ENCODE results near the gene EN1.

EN1 gene

DNA sequence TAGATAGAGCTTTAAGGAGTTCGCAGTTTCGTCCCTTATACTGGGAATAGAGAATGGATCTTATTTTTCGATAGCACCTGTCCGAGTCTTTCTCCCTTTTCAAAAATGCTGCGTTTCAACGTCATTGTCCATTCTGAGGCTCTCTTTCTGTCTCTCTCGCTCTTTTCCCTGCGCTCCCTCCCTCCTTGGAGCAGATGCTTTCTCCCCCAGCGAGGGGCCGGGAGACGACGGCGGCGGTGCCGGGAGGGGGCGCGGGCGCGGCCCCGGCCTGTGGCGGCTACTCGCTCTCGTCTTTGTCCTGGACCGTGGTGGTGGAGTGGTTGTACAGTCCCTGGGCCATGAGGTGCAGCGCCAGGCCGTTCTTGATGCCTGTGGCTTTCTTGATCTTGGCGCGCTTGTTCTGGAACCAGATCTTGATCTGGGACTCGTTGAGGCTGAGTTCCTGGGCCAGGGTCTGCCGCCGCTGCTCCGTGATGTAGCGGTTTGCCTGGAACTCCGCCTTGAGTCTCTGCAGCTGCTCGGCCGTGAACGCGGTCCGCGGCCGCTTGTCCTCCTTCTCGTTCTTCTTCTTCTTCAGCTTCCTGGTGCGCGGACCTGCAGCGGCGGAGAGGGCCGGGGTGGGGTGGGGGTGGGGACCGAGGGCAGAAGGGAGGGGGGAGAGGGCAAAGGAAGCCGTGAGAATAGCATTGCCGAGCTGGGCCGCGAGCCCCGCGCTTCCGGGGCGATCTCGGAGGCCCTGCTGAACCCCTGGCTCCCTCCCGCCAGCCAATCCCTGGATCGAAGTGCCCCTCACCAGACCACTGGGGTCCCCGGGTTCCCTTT lies 4.6 kb downstream of the EN1 start:
- DNase-seq = no peak
- TF ChIP-seq POLR2A (IDR thresholded peaks at IDR 0.05; ENCODE audit: low read length) = no peak
- TF ChIP-seq GATA1 (IDR thresholded peaks at IDR 0.05; ENCODE audit: low read depth, low read length) = no peak

DNA sequence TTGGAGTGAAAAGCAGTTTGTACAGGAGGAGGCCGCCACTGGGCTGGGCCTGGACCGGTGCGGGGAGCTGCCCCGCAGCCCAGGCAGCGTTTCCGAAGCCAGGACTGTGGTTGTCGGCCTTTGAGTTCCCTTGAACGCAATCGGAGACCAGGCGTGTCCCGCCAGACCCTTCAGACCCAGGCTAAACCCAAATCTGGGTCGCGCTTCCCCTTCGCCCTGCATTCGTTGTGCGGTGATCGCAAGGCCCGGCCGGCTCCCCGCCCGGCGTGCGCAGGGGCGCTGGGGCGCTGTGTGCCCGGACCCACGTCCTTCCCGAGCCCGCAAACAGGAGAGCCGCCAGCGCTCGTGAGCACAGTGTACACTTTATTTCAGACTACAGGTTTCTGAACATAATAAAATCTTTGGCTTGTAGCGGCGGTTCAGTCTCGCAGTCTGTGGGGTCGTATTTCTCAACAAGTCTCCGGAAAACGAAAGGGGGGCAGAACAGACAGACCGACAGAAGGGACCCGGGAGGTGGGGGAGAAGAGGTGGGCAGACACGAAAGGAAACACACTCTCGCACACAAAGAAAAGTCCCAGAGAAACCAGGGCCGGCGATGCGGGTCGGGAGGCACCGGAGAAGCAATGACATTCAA lies 5.5 kb downstream of the EN1 start:
- DNase-seq = no peak

DNA sequence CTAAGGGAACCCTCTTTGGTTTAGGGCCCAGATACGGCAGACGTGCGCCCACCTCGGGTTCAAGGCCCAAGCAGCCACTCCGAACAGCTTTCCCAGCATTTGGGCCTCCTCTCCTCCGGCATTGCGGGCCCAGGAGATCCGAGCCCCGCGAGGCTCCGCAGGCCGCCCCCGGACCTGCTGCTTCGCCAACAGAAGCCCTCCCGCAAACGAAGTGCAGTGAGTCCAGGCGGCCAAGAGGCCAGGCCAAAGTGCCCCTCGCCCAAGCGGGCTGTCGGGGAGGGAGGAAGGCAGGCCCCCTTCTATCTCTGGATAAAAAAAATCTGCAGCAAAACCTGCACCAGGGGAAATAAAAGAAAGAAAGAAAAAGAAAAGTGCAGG lies 6.0 kb downstream of the EN1 start:
- no peak for DNase-seq
- TF ChIP-seq POLR2A (IDR thresholded peaks at IDR 0.05; ENCODE audit: low read length) (no peak), GATA1 (IDR thresholded peaks at IDR 0.05; ENCODE audit: low read depth, low read length) (no peak)

More for the DNA sequence above, 5.5 kb downstream of the EN1 start:
- TF ChIP-seq GATA1 (IDR thresholded peaks at IDR 0.05; ENCODE audit: low read depth, low read length) (no peak), POLR2A (IDR thresholded peaks at IDR 0.05; ENCODE audit: low read length) (no peak)

DNA sequence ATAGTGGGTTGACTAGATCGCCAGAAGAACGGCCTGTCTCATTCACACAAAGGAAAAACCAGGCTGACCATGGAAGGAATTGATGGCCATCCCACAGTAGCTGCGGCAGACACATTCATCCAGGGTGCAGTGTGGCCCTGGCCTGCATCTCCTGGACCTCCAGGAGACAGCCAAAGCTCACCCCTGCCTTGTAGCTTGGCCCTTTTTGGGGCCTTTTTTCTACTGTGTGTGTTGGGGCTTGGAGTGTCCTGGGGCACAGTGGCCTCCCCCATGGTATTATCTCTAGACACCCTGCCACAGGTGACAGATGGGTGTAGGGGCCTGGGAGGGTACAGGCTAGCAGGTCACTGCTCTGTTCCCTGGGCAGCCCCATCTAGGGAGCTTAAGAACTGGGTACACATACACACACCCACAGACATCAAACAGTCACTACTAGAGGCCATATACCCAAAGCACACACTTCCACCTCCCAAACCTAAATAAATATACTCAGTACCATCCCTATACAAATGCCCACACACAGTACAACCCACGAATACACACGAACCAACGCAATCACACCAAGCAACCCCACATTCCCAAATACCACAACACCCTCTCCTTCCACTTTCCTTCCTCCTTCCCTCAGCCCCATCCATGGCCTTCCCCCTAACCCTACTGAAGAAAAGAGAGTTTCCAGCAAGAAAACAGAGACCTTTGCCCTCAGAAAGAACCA lies 8.6 kb downstream of the EN1 start:
- TF ChIP-seq POLR2A (IDR thresholded peaks at IDR 0.05; ENCODE audit: low read length) (no peak), GATA1 (IDR thresholded peaks at IDR 0.05; ENCODE audit: low read depth, low read length) (no peak)
- DNase-seq = no peak

DNA sequence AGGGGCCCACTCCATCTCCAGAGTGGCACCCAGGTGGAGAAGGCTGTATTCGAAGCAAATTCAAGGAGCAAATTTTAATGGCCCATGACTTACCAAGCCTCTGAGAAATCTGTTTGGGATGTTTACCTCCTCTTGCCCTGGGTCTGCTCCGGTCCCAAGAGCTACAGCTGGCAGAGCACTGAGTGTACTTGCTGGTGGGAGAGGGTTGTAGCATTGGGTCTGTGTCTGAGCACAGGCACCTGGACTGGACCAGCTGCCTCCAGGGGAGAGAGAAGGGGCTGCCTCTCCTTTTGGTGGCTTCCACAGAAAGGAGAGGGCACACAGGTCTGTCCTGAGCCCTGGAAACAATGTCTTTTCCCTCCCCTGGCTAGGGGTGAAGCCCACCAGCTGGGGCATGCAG lies 9.8 kb downstream of the EN1 start:
- TF ChIP-seq POLR2A (IDR thresholded peaks at IDR 0.05; ENCODE audit: low read length) (no peak), GATA1 (IDR thresholded peaks at IDR 0.05; ENCODE audit: low read depth, low read length) (no peak)
- DNase-seq = no peak

DNA sequence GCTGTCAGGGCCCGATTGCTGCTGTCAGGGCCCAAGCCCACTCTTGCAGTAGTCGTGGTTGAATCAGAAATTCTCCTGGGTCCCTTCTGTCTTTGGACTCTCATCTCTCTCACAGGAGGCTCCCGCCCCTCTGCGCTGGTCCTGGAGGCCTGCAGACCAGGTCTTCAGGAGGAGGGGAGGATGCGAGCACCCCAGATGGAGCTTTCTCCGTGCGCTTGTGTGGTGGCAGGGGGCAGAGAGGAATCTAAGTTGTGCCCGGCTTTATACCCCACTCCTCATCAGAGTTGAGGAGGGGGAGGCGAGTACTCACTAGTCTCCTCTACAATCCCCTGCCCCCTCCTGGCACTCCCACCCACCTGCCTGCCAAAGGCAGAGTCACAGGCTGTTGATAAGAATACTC lies 10.4 kb downstream of the EN1 start:
- no peak for DNase-seq

DNA sequence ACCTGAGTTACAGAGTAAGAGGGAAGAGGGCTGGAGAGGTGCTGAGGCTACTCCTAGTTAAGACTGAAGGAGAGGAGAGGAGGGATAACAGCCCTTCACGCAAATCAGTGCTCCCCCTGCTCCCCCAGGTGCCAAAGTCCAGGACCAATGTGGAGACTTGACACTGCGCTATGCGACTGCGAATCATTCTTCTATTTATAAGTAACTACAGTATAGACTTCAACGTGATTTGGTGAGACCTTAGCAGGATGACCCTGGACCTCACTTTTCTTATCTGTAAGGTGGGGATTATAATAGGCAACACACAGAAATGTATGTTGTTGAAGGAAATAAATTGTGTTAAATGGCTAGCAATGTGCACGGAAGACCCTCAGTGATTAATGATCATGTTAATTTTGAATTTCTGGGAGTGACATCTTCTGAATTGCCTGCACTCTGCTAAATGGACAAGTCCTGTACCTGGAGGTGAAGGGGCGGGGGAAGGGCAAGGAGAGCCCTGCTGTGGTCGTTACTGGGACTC lies 11.0 kb downstream of the EN1 start:
- no peak for DNase-seq

More for the DNA sequence above, 10.4 kb downstream of the EN1 start:
- TF ChIP-seq GATA1 (IDR thresholded peaks at IDR 0.05; ENCODE audit: low read depth, low read length) (no peak), POLR2A (IDR thresholded peaks at IDR 0.05; ENCODE audit: low read length) (no peak)

DNA sequence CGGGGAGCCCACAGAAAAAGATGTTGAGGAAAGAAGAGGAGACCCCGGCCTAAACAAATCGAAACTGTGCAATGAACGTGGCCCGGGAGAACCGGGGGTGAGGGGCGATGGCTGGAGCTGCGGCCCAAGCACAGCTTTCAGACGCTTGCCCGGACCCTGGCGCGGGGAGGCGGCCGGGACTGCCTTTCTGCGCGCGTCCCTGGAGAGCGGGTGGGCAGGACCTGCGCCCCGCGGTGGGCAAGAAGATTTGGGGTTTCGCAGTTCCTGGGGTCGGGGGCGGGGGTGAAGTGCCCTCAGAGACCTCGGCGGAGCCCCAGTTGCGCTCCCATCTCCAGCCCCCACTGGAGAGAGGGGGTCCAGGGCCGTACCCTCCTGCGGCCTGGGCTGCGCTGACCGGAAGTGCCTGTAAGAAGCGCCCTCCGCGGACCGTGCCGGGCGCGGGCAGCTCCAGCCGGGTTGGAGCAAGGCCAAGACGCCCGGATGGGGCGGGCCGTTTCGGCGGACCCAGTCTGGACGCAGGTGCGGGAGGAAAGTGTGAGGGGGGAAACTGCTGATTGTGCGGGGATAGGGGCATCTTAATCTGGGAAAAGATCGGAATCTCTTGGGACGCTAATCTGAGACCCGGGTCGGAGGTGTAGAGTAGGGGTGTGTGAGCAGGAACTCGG lies 11.6 kb downstream of the EN1 start:
- TF ChIP-seq POLR2A (IDR thresholded peaks at IDR 0.05; ENCODE audit: low read length) (no peak), GATA1 (IDR thresholded peaks at IDR 0.05; ENCODE audit: low read depth, low read length) (no peak)
- DNase-seq = no peak

More for the DNA sequence above, 11.0 kb downstream of the EN1 start:
- no peak for TF ChIP-seq GATA1 (IDR thresholded peaks at IDR 0.05; ENCODE audit: low read depth, low read length)
- TF ChIP-seq POLR2A (IDR thresholded peaks at IDR 0.05; ENCODE audit: low read length) = no peak

DNA sequence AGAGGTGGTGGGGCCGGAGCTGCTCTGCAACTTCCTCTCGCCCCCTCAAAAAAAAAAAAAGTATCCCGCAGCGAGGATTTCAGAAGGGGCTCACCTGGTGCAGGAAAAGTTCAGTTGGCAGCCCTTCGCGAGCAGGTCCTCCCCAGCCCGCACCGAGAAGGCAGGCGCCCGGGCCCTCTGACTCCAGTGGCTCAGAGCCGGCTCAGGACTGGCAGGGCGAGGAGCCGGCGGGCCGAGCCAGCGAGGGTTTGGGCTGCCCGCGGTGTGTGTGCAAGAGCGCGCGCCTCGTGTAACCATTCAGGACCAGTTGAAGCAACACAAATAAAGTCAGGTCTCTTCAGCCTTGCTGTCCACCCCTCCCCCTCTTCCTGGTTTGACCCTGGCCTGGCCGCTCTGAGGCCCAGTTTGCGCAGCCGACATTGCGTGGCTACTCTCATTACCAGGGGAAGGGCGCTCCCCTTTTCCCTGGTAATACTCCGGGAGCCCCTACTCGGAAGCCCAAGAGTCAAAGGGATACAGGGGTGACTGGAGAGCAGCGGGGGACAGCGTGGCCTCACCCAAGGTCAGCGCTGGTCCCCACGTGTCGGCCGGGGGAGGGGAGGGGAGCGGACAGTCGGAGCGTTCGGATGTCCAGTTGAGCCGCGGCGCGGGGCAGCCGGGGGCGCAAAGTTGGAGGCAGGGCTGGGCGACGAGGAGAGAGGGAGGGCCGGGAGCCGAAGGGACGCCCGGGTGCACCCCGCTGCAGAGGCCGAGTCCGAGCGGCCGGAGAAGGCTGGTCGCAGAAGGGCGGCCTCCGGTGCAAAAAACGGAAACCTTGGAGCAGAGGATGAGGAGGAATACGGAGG lies 12.3 kb downstream of the EN1 start:
- TF ChIP-seq GATA1 (IDR thresholded peaks at IDR 0.05; ENCODE audit: low read depth, low read length) (no peak), POLR2A (IDR thresholded peaks at IDR 0.05; ENCODE audit: low read length) (no peak)
- DNase-seq = no peak

DNA sequence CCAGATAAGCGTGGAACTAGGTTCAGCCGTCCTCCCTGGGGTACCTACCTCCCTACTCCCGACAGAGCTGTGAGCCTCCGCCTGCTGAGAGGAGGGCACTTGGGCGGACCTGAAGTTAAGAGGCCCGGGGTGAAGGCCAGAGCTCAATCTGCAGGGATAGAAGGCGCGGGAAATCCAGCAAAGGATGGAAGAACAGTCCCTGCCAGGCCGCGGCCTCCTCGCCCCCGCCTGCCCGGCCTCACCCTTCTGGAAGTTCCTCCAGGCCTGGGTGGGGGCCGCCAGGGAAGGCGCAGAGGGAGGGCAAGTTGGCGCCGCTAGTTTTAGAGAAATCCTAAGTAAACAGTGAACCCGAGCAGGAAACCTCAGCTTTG lies 13.0 kb downstream of the EN1 start:
- no peak for TF ChIP-seq POLR2A (IDR thresholded peaks at IDR 0.05; ENCODE audit: low read length)
- TF ChIP-seq GATA1 (IDR thresholded peaks at IDR 0.05; ENCODE audit: low read depth, low read length) = no peak
- no peak for DNase-seq

DNA sequence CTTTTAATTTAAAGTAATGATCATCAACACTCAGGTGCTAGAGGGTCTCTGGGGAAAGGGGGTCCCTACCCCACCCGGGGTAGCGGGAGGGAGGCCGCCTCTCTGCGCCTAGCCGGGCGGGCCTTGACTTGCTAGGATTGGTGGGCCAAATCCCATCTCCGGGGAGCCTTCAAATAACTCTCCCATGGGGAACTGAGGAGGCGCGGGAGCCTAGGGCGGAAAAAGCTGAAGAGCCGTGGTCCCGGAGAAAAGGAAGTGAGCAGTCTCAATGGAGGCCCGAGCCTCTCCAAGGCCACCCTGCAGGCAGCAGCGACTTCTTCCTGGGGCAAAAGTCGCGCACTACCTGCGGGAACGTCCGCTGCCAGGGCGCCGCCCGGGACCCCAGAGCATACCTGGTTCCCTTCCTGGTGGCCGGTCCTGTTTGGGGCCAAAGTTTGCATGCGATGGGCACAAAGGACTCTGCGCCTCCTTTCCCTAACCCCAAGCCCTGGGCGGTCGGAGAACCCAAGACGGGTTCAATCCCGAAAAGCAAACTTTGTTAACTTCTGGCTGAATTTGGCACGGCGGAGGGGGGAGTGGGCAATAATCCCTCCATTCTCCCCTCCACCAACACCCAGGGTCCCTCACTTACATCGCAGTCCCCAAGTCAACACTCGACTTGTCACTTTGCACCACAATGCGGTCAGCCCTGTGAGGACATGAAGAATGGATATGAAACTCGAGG lies 13.6 kb downstream of the EN1 start:
- DNase-seq = no peak
- no peak for TF ChIP-seq GATA1 (IDR thresholded peaks at IDR 0.05; ENCODE audit: low read depth, low read length)
- TF ChIP-seq POLR2A (IDR thresholded peaks at IDR 0.05; ENCODE audit: low read length) = no peak

Data from erythroblast (primary cell).